Measurements from ENCODE around the gene TC2N. TPM values are rescaled to one million over a fixed set of nuclear protein-coding genes. Genes with fewer than 3 reads are reported as not detected.

TC2N gene
- total RNA-seq, 1 experiment from 2014 or later: 16.4 TPM

- no peaks in the 10 kb centered on the region for H3K9me3 Mint-ChIP-seq
- Histone ChIP-seq H3K4me2 (ENCODE audit: insufficient read depth, insufficient read length, low read length) (no peak overlapping the region), H2BK120ac (ENCODE audit: low read depth, low read length, poor library complexity, severe bottlenecking) (no peak overlapping the region), H4K91ac (ENCODE audit: insufficient read length, low read depth, low read length) (no peak overlapping the region), H3K4ac (ENCODE audit: low read depth, low read length) (no peak overlapping the region), H3K4me1 (ENCODE audit: insufficient read depth, low read length) (no peaks in the 10 kb centered on the region), H3K79me2 (ENCODE audit: insufficient read depth, low read length) (no peaks in the 10 kb centered on the region), H3K27ac (ENCODE audit: insufficient read length, low read depth, low read length) (no peak overlapping the region), H4K20me1 (ENCODE audit: control insufficient read depth, insufficient read depth, insufficient read length) (no peaks in the 10 kb centered on the region), H3K9ac (ENCODE audit: extremely low read depth, insufficient read length, low read length) (no peak overlapping the region), H3T11ph (ENCODE audit: low read length) (no peak overlapping the region), H3K14ac (ENCODE audit: insufficient read depth, low read length) (no peak overlapping the region), H4K8ac (replicated peaks; ENCODE audit: insufficient read length, low read depth, low read length) (no peak overlapping the region), H2BK12ac (ENCODE audit: insufficient read length, low read depth, low read length) (no peak overlapping the region), H2BK20ac (ENCODE audit: low read depth, low read length, poor library complexity, severe bottlenecking) (no peak overlapping the region), H3K23ac (ENCODE audit: insufficient read length, low read depth, low read length) (no peak overlapping the region), H3K56ac (ENCODE audit: insufficient read length, low read depth, low read length) (no peak overlapping the region), H3K23me2 (ENCODE audit: insufficient read length, low read depth, low read length, poor library complexity, severe bottlenecking) (no peaks in the 10 kb centered on the region), H3K18ac (ENCODE audit: insufficient read length, low read depth, low read length) (no peak overlapping the region), H2BK5ac (ENCODE audit: insufficient read length, low read length) (no peak overlapping the region), H2AK5ac (ENCODE audit: insufficient read length, low read length) (no peak overlapping the region), H3K27me3 (ENCODE audit: insufficient read depth, low read length) (no peaks in the 10 kb centered on the region), H2AFZ (ENCODE audit: low read length) (no peak overlapping the region), H3K9me3 (ENCODE audit: control insufficient read depth, low read depth, low read length) (no peaks in the 10 kb centered on the region), H4K5ac (ENCODE audit: insufficient read length, low read depth, low read length) (no peak overlapping the region), H2BK15ac (ENCODE audit: low read depth, low read length) (no peak overlapping the region), H3K79me1 (ENCODE audit: insufficient read depth, low read depth, low read length, poor library complexity, severe bottlenecking) (no peaks in the 10 kb centered on the region)
- H3K27ac Mint-ChIP-seq: no peak overlapping the region
- TF ChIP-seq CTCF (conservative IDR thresholded peaks at IDR 0.05): no peak
- H3K4me1 Mint-ChIP-seq: peaks cover 0 to 3% of the 10 kb centered on the region in 2 experiments; a peak in 2 of 4 replicates
- DNase-seq: no peak
- no peaks in the 10 kb centered on the region for H3K36me3 Mint-ChIP-seq (ENCODE audit: insufficient read depth in 1 of 3, low read depth in 3 of 3)
- no CpG with 5 or more reads among the region's 5 CpGs for WGBS (ENCODE audit: extremely low coverage, insufficient read length, low lambda C conversion rate)
- H3K4me3 Mint-ChIP-seq: no peak overlapping the region
- H3K27me3 Mint-ChIP-seq (ENCODE audit: low read depth): no peaks in the 10 kb centered on the region
Measured at GRCh38 chr14:91891101-91891500, 23.8 kb upstream of the TC2N start.
